AG09309 (cell line): ENCODE measurements around the gene SBF1.

ENCODE experiments used
- DNase-seq: peaks from one replicate; pipeline ENCODE4 v3.0.0-alpha.2; 2010; ENCODE audit warnings: low read depth
- H3K4me3 ChIP-seq: 2 replicates; pipeline ENCODE4 v1.5.1; 2011; ENCODE audit warnings: mild to moderate bottlenecking, low read depth, low read length, moderate library complexity; ENCODE audit not compliant: control insufficient read depth
- CTCF ChIP-seq: IDR thresholded peaks from 2 replicates; pipeline ENCODE4 v1.5.1; 2011; ENCODE audit warnings: mild to moderate bottlenecking, low read depth, low read length, inconsistent platforms; ENCODE audit not compliant: insufficient read depth, control insufficient read depth; ENCODE audit errors: missing control alignments

Gene SBF1

GRCh38 chr22:50438305-50439275 is 36.2 kb downstream of the SBF1 start:
- no peak for TF ChIP-seq CTCF
- no peak for DNase-seq
- no peak overlapping the region for H3K4me3 ChIP-seq

- no peak for DNase-seq
- TF ChIP-seq CTCF: no peak
- no peak overlapping the region for H3K4me3 ChIP-seq
These were observed 37.1 kb downstream of the SBF1 start for GRCh38 chr22:50437511-50438304.

GRCh38 chr22:50436841-50437341 is 37.9 kb downstream of the SBF1 start:
- no peak for DNase-seq
- no peak for TF ChIP-seq CTCF
- H3K4me3 ChIP-seq: no peak overlapping the region

- DNase-seq: no peak
- TF ChIP-seq CTCF: no peak
- no peak overlapping the region for H3K4me3 ChIP-seq
These were observed 38.6 kb downstream of the SBF1 start for GRCh38 chr22:50436015-50436830.

- no peak for DNase-seq
- no peak overlapping the region for H3K4me3 ChIP-seq
- TF ChIP-seq CTCF: no peak
These were observed 39.4 kb downstream of the SBF1 start for GRCh38 chr22:50435291-50436014.
